Urinary bladder (tissue), 4 donors: Measurements from ENCODE around the gene SHC4. TPM values are rescaled to one million over a fixed set of nuclear protein-coding genes. Genes with fewer than 3 reads are reported as not detected.

ENCODE experiments used
- DNase-seq: peaks from one replicate; pipeline ENCODE4 v3.0.0-alpha.2; 2015; ENCODE audit errors: extremely low spot score
- H3K27ac ChIP-seq: one replicate; pipeline ENCODE4 v1.5.1; 2013; ENCODE audit warnings: low read depth, mild to moderate bottlenecking, moderate library complexity
- H3K36me3 ChIP-seq: one replicate; pipeline ENCODE4 v1.6.1; 2013; ENCODE audit warnings: mild to moderate bottlenecking, moderate library complexity; ENCODE audit not compliant: insufficient read depth
- H3K4me1 ChIP-seq: one replicate; pipeline ENCODE4 v1.6.1; 2013; ENCODE audit warnings: mild to moderate bottlenecking, moderate library complexity; ENCODE audit not compliant: insufficient read depth
- H3K4me3 ChIP-seq: one replicate; pipeline ENCODE4 v1.5.1; 2013; ENCODE audit warnings: low read depth, low read length
- WGBS: extraction: QIAGEN DNeasy Blood & Tissue Kit; methylation state at CpG from one replicate; pipeline ENCODE4 v1.1.7; 2013; 5-methylcytosine and 5-hydroxymethylcytosine counted together
- polyA plus RNA-seq: library from polyadenylated mRNA; stranded (reverse); fragments of 200-250 nt; gene quantifications from one replicate; pipeline ENCODE4 v1.2.3, GENCODE V29; 2013
- total RNA-seq: library from RNA; depleted of rRNA; stranded (reverse); fragments of >200 nt; gene quantifications from one replicate; pipeline ENCODE4 v1.2.3, GENCODE V29; 2014
- donor health status: healthy with polysubstance abuse.
- donor health status: healthy.

The SHC4 gene
- total and polyA plus RNA-seq, 2 donors, result 0.68 to 8.8 TPM

- no peaks in the 10 kb centered on the region for H3K36me3 ChIP-seq
- no peak overlapping the region for H3K4me3 ChIP-seq
- no peak for DNase-seq
- 93% methylated on average over 4 of the region's 4 CpGs for WGBS
- peaks cover 1% of the 10 kb centered on the region for H3K4me1 ChIP-seq
- H3K27ac ChIP-seq, result no peak overlapping the region
These were observed 63.9 kb downstream of the SHC4 start for GRCh38 chr15:48899793-48900192.

GRCh38 chr15:48898446-48898845 is 65.3 kb downstream of the SHC4 start:
- Histone ChIP-seq H3K27ac (no peak overlapping the region), H3K4me3 (no peak overlapping the region), H3K36me3 (no peaks in the 10 kb centered on the region), H3K4me1 (peaks cover 1% of the 10 kb centered on the region)
- no peak for DNase-seq
- WGBS, result 64% methylated on average over 2 of the region's 2 CpGs

- Histone ChIP-seq H3K4me3 (no peak overlapping the region), H3K27ac (no peak overlapping the region), H3K4me1 (peaks cover 1% of the 10 kb centered on the region)
These were observed 65.7 kb downstream of the SHC4 start for GRCh38 chr15:48898032-48898431.

GRCh38 chr15:48896869-48897814 is 66.6 kb downstream of the SHC4 start:
- WGBS, result 28% methylated on average over 13 of the region's 13 CpGs
- DNase-seq, result peak; percentile 71
- H3K4me1 ChIP-seq, result peaks cover 1% of the 10 kb centered on the region
- no peak overlapping the region for H3K27ac ChIP-seq
- no peak overlapping the region for H3K4me3 ChIP-seq
- no peaks in the 10 kb centered on the region for H3K36me3 ChIP-seq

More at GRCh38 chr15:48898032-48898431, 65.7 kb downstream of the SHC4 start:
- 72% methylated on average over 4 of the region's 4 CpGs for WGBS
- H3K36me3 ChIP-seq, result no peaks in the 10 kb centered on the region
- DNase-seq, result no peak

GRCh38 chr15:48893311-48893710 is 70.4 kb downstream of the SHC4 start:
- 78% methylated on average over 3 of the region's 3 CpGs for WGBS
- Histone ChIP-seq H3K4me1 (peaks cover 4% of the 10 kb centered on the region), H3K36me3 (no peaks in the 10 kb centered on the region), H3K27ac (no peak overlapping the region), H3K4me3 (no peak overlapping the region)
- no peak for DNase-seq

GRCh38 chr15:48891232-48891765 is 72.4 kb downstream of the SHC4 start:
- Histone ChIP-seq H3K4me3 (no peak overlapping the region), H3K36me3 (no peaks in the 10 kb centered on the region), H3K4me1 (peaks cover 3% of the 10 kb centered on the region), H3K27ac (no peak overlapping the region)
- no peak for DNase-seq
- WGBS, result 63% methylated on average over 6 of the region's 6 CpGs

- H3K4me1 ChIP-seq, result peaks cover 3% of the 10 kb centered on the region
- WGBS, result 62% methylated on average over 10 of the region's 10 CpGs
- H3K36me3 ChIP-seq, result no peaks in the 10 kb centered on the region
- no peak for DNase-seq
- H3K27ac ChIP-seq, result no peak overlapping the region
- H3K4me3 ChIP-seq, result no peak overlapping the region
These were observed 73.2 kb downstream of the SHC4 start for GRCh38 chr15:48890375-48890972.

- DNase-seq, result no peak
- Histone ChIP-seq H3K27ac (no peak overlapping the region), H3K4me1 (peaks cover 3% of the 10 kb centered on the region), H3K4me3 (no peak overlapping the region), H3K36me3 (no peaks in the 10 kb centered on the region)
- 86% methylated on average over 3 of the region's 3 CpGs for WGBS
These were observed 73.8 kb downstream of the SHC4 start for GRCh38 chr15:48889925-48890324.

- Histone ChIP-seq H3K36me3 (no peaks in the 10 kb centered on the region), H3K4me1 (peaks cover 3% of the 10 kb centered on the region), H3K27ac (no peak overlapping the region), H3K4me3 (no peak overlapping the region)
- no peak for DNase-seq
- 45% methylated on average over 1 of the region's 1 CpG for WGBS
These were observed 74.9 kb downstream of the SHC4 start for GRCh38 chr15:48888836-48889235.

- Histone ChIP-seq H3K4me3 (no peak overlapping the region), H3K36me3 (no peaks in the 10 kb centered on the region), H3K4me1 (peaks cover 3% of the 10 kb centered on the region), H3K27ac (no peak overlapping the region)
- 93% methylated on average over 4 of the region's 4 CpGs for WGBS
- no peak for DNase-seq
These were observed 75.5 kb downstream of the SHC4 start for GRCh38 chr15:48888191-48888590.

- H3K36me3 ChIP-seq, result no peaks in the 10 kb centered on the region
- 62% methylated on average over 2 of the region's 2 CpGs for WGBS
- H3K27ac ChIP-seq, result no peak overlapping the region
- peaks cover 3% of the 10 kb centered on the region for H3K4me1 ChIP-seq
- no peak overlapping the region for H3K4me3 ChIP-seq
- DNase-seq, result no peak
These were observed 76.6 kb downstream of the SHC4 start for GRCh38 chr15:48887144-48887543.

GRCh38 chr15:48883699-48884098 is 80.0 kb downstream of the SHC4 start:
- H3K4me1 ChIP-seq, result peaks cover 2% of the 10 kb centered on the region
- H3K27ac ChIP-seq, result no peak overlapping the region
- H3K36me3 ChIP-seq, result no peaks in the 10 kb centered on the region
- no peak overlapping the region for H3K4me3 ChIP-seq
- WGBS, result 81% methylated on average over 2 of the region's 2 CpGs
- no peak for DNase-seq

GRCh38 chr15:48880070-48880634 is 83.6 kb downstream of the SHC4 start:
- Histone ChIP-seq H3K36me3 (no peaks in the 10 kb centered on the region), H3K27ac (no peak overlapping the region), H3K4me3 (no peak overlapping the region), H3K4me1 (no peaks in the 10 kb centered on the region)
- DNase-seq, result no peak
- 46% methylated on average over 3 of the region's 3 CpGs for WGBS
